GM12878 (cell line): ENCODE results near the gene RPS6KL1. TPM values are rescaled to one million over a fixed set of nuclear protein-coding genes. Genes with fewer than 3 reads are reported as not detected.

Experiments used
- ATAC-seq: fragments of 200-7000 bp; cut with Tn5 transposase; 3 replicates; pipeline ENCODE4 v1.9.1; 2020; ENCODE audit warnings: mild to moderate bottlenecking, moderate library complexity
- BruUV-seq: library from RNA; stranded (reverse); fragments of 400-500 nt; replicated peaks from 2 replicates; lab custom pipeline; 2021; lab: Mats Ljungman, UMichigan
- CTCF ChIA-PET: fragments of 300-600 bp; sonication (Branson Sonifier 250); formaldehyde crosslinking; extraction: SDS; loops from one replicate; lab custom pipeline; 2021; ENCODE audit warnings: inconsistent platforms; lab: Yijun Ruan, JAX
- POLR2A ChIA-PET: fragments of 350-600 bp; formaldehyde crosslinking; extraction: SDS; loops from one replicate; lab custom pipeline; 2021; ENCODE audit warnings: inconsistent platforms; lab: Charles Lee
- RAD21 ChIA-PET: fragments of 300-600 bp; sonication (Branson Sonifier 250); formaldehyde crosslinking; loops from one replicate; lab custom pipeline; 2023; ENCODE audit warnings: antibody characterized with exemption; ENCODE audit not compliant: unreplicated experiment; lab: Charles Lee
- SMC1A ChIA-PET: fragments of 300-600 bp; sonication (Branson Sonifier 250); formaldehyde crosslinking; loops from one replicate; lab custom pipeline; 2023; ENCODE audit not compliant: unreplicated experiment, uncharacterized antibody; lab: Charles Lee
- DNase-seq: peaks from one replicate; pipeline ENCODE4 v3.0.0-alpha.2; 2011; ENCODE audit warnings: low read depth, low spot score
- FAIRE-seq: peaks from 3 replicates; lab custom pipeline; 2011; peaks lifted over from hg19 to GRCh38; lab: Jason Lieb, UNC
- H2AFZ ChIP-seq: 2 replicates; pipeline ENCODE4 v1.6.0; 2011; ENCODE audit warnings: low read depth, low read length, control low read depth; ENCODE audit not compliant: control insufficient read depth
- H3K27ac ChIP-seq: 2 replicates; pipeline ENCODE4 v1.5.1; 2011; ENCODE audit warnings: control low read depth; ENCODE audit not compliant: control insufficient read depth, insufficient read depth
- H3K27me3 ChIP-seq, 2 experiments: replicated peaks in 1 of 2; 2 replicates each; pipeline versions ENCODE4 v1.6.0 to v1.6.1; 2011; ENCODE audit warnings: low read length in 1 of 2; ENCODE audit not compliant: control insufficient read depth in 2 of 2, insufficient read depth in 2 of 2
- H3K36me3 ChIP-seq, 2 experiments: 2 replicates each; pipeline ENCODE4 v1.5.1; 2011; ENCODE audit warnings: low read length in 1 of 2; ENCODE audit not compliant: control insufficient read depth in 2 of 2, insufficient read depth in 2 of 2
- H3K4me1 ChIP-seq: 2 replicates; pipeline ENCODE4 v1.6.1; 2011; ENCODE audit warnings: mild to moderate bottlenecking, low read length, moderate library complexity, mixed read lengths; ENCODE audit not compliant: control insufficient read depth, insufficient read depth
- H3K4me2 ChIP-seq: 2 replicates; pipeline ENCODE4 v1.6.0; 2011; ENCODE audit warnings: control low read depth; ENCODE audit not compliant: control insufficient read depth, insufficient read depth
- H3K4me3 ChIP-seq: fragments of 200-600 bp; sonication (generic); 2 replicates; pipeline ENCODE4 v1.5.1; 2016
- H3K79me2 ChIP-seq: 2 replicates; pipeline ENCODE4 v1.6.0; 2011; ENCODE audit warnings: low read length; ENCODE audit not compliant: control insufficient read depth, insufficient read depth
- H3K9ac ChIP-seq: 2 replicates; pipeline ENCODE4 v1.8.0; 2011; ENCODE audit warnings: low read length, control low read depth, mixed read lengths; ENCODE audit not compliant: control insufficient read depth, insufficient read depth
- H3K9me3 ChIP-seq: replicated peaks from 3 replicates; pipeline ENCODE4 v1.5.1; 2011; ENCODE audit warnings: mild to moderate bottlenecking, low read length; ENCODE audit not compliant: control insufficient read depth, insufficient read depth
- H4K20me1 ChIP-seq: 2 replicates; pipeline ENCODE4 v1.6.0; 2011; ENCODE audit not compliant: control insufficient read depth, insufficient read depth
- BACH1 ChIP-seq: fragments of 450-650 bp; IDR thresholded peaks from 2 replicates; pipeline ENCODE4 v1.6.1; 2017; ENCODE audit warnings: mild to moderate bottlenecking, borderline replicate concordance
- BCL11A ChIP-seq: IDR thresholded peaks from 2 replicates; pipeline ENCODE4 v1.6.1; 2011; ENCODE audit warnings: low read depth, low read length
- EP300 ChIP-seq, 2 experiments: fragments of 150-350 bp in 1 of 2; IDR thresholded peaks; 2 replicates each; pipeline ENCODE4 v1.6.1; 2011 to 2012; ENCODE audit warnings: low read depth in 2 of 2, low read length in 2 of 2, borderline replicate concordance in 1 of 2, improper control_type of control experiment in 1 of 2, inconsistent platforms in 1 of 2; ENCODE audit not compliant: control insufficient read depth in 1 of 2
- MTA2 ChIP-seq: fragments of 450-650 bp; IDR thresholded peaks from 2 replicates; pipeline ENCODE4 v1.6.1; 2016; ENCODE audit warnings: low read depth, mild to moderate bottlenecking, moderate library complexity
- NR2C2 ChIP-seq: IDR thresholded peaks from 2 replicates; pipeline ENCODE4 v1.6.1; 2011; ENCODE audit warnings: borderline replicate concordance, low read depth; ENCODE audit not compliant: control insufficient read depth, insufficient read length
- RB1 ChIP-seq: fragments of 450-650 bp; formaldehyde crosslinking; IDR thresholded peaks from 2 replicates; pipeline ENCODE4 v1.6.1; 2017; ENCODE audit warnings: mild to moderate bottlenecking, borderline replicate concordance
- SKIL ChIP-seq: fragments of 450-650 bp; IDR thresholded peaks from 2 replicates; pipeline ENCODE4 v1.6.1; 2017; ENCODE audit warnings: mild to moderate bottlenecking, low read depth, inconsistent platforms; ENCODE audit not compliant: poor library complexity, severe bottlenecking
- SP1 ChIP-seq: IDR thresholded peaks from one replicate; pipeline ENCODE4 v1.6.1; 2011; ENCODE audit warnings: low read depth, low read length
- SPI1 ChIP-seq: IDR thresholded peaks from 2 replicates; pipeline ENCODE4 v1.6.1; 2011; ENCODE audit warnings: low read depth, mild to moderate bottlenecking, low read length, moderate library complexity, borderline replicate concordance; ENCODE audit not compliant: insufficient read depth
- TAF1 ChIP-seq: IDR thresholded peaks from 2 replicates; pipeline ENCODE4 v1.6.1; 2011; ENCODE audit warnings: mild to moderate bottlenecking, low read depth, low read length, borderline replicate concordance
- ZNF217 ChIP-seq: fragments of 450-650 bp; IDR thresholded peaks from 2 replicates; pipeline ENCODE4 v1.6.1; 2017; ENCODE audit warnings: antibody characterized with exemption, mild to moderate bottlenecking
- WGBS: methylation state at CpG from one replicate; pipeline ENCODE4 v1.1.6; 2016; ENCODE audit warnings: low lambda C conversion rate; ENCODE audit not compliant: insufficient replicate concordance, insufficient coverage; ENCODE audit errors: missing lambda C conversion rate; 5-methylcytosine and 5-hydroxymethylcytosine counted together
- in situ Hi-C: fragments of 300-500 bp; cut with MboI; formaldehyde crosslinking; loops from 9 replicates; pipeline ENCODE4 v1.14.3; 2018; ENCODE audit warnings: mixed read lengths
- intact Hi-C: fragments of 100-400 bp; cut with micrococcal nuclease; formaldehyde crosslinking; loops from one replicate; pipeline ENCODE4 v1.14.2; 2022; ENCODE audit not compliant: unreplicated experiment
- polyA plus RNA-seq, 11 experiments: library from polyadenylated mRNA; depleted of rRNA in 4 of 11; unstranded in 6 of 11; stranded (reverse) in 5 of 11; fragments of >200 nt; fragmentation: Nextera tagmentation in 4 of 11; fragmentation: Illumina TruSeq in 1 of 11; extraction: Ambion mirVana in 4 of 11; extraction: Trizol in 1 of 11; gene quantifications; 1 replicate in 1 of 11; 2 replicates in 10 of 11; pipeline versions ENCODE4 v1.2.1 to v1.2.3, GENCODE V29; 2011 to 2016; ENCODE audit warnings: inconsistent platforms in 2 of 11, missing spikeins in 2 of 11, low read depth in 1 of 11
- total RNA-seq, 4 experiments: library from RNA; depleted of rRNA in 3 of 4; stranded (reverse); fragments of >200 nt in 3 of 4; fragmentation: Illumina TruSeq in 1 of 4; extraction: Trizol in 1 of 4; gene quantifications; 2 replicates each; pipeline versions ENCODE4 v1.2.1 to v1.2.3, GENCODE V29; 2013 to 2021
- TF ChIP-seq, protein P1 (sequence below): fragments of 450-650 bp; IDR thresholded peaks from 2 replicates; pipeline ENCODE4 v1.6.1; 2017; ENCODE audit warnings: antibody characterized with exemption, mild to moderate bottlenecking, moderate library complexity
- TF ChIP-seq, protein P2 (sequence below): fragments of 150-350 bp; IDR thresholded peaks from 2 replicates; pipeline ENCODE4 v1.6.1; 2014; ENCODE audit warnings: mild to moderate bottlenecking, low read depth, low read length

RPS6KL1 gene
- total and polyA plus RNA-seq, 10 of the 15 experiments (the other 5 are each of a cell fraction or from before 2014, with no cell fraction given) = 0.04 to 4.2 (median 2.0) TPM

GRCh38 chr14:74920281-74920680 is 2.8 kb downstream of the RPS6KL1 start:
- Histone ChIP-seq H3K4me1 (no peaks in the 10 kb centered on the region; the same call in 1 of the 2 replicates), H3K27ac (no peak overlapping the region), H3K9me3 (no peaks in the 10 kb centered on the region), H3K27me3 (no peaks in the 10 kb centered on the region), H4K20me1 (no peaks in the 10 kb centered on the region), H3K36me3 (no peaks in the 10 kb centered on the region), H3K4me3 (no peak overlapping the region), H2AFZ (no peak overlapping the region)
- in situ Hi-C loops = no loop called here
- 55% methylated on average over 4 of the region's 4 CpGs for WGBS
- no TSS peak for BruUV-seq
- SMC1A ChIA-PET = no interaction called here
- TF ChIP-seq, protein P1, sequence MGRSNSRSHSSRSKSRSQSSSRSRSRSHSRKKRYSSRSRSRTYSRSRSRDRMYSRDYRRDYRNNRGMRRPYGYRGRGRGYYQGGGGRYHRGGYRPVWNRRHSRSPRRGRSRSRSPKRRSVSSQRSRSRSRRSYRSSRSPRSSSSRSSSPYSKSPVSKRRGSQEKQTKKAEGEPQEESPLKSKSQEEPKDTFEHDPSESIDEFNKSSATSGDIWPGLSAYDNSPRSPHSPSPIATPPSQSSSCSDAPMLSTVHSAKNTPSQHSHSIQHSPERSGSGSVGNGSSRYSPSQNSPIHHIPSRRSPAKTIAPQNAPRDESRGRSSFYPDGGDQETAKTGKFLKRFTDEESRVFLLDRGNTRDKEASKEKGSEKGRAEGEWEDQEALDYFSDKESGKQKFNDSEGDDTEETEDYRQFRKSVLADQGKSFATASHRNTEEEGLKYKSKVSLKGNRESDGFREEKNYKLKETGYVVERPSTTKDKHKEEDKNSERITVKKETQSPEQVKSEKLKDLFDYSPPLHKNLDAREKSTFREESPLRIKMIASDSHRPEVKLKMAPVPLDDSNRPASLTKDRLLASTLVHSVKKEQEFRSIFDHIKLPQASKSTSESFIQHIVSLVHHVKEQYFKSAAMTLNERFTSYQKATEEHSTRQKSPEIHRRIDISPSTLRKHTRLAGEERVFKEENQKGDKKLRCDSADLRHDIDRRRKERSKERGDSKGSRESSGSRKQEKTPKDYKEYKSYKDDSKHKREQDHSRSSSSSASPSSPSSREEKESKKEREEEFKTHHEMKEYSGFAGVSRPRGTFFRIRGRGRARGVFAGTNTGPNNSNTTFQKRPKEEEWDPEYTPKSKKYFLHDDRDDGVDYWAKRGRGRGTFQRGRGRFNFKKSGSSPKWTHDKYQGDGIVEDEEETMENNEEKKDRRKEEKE = no peak
- no peak for TF ChIP-seq MTA2
- TF ChIP-seq BACH1 = no peak
- no peak for TF ChIP-seq RB1
- no peak for TF ChIP-seq BCL11A
- TF ChIP-seq SKIL = no peak
- no peak for TF ChIP-seq SPI1
- TF ChIP-seq NR2C2 = no peak
- TF ChIP-seq ZNF217 = no peak
- no peak for TF ChIP-seq SP1
- TF ChIP-seq, protein P2, sequence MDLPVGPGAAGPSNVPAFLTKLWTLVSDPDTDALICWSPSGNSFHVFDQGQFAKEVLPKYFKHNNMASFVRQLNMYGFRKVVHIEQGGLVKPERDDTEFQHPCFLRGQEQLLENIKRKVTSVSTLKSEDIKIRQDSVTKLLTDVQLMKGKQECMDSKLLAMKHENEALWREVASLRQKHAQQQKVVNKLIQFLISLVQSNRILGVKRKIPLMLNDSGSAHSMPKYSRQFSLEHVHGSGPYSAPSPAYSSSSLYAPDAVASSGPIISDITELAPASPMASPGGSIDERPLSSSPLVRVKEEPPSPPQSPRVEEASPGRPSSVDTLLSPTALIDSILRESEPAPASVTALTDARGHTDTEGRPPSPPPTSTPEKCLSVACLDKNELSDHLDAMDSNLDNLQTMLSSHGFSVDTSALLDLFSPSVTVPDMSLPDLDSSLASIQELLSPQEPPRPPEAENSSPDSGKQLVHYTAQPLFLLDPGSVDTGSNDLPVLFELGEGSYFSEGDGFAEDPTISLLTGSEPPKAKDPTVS = no peak
- TF ChIP-seq TAF1 = no peak
- no peak for TF ChIP-seq EP300 (IDR thresholded peaks at IDR 0.05; ENCODE audit: borderline replicate concordance in 1 of 2, control insufficient read depth in 1 of 2, low read depth in 2 of 2, low read length in 2 of 2)
- TF ChIP-seq, all 136 proteins: peak for 0
- ATAC-seq (no peak), DNase-seq (no peak), FAIRE-seq (no peak)
- Histone ChIP-seq H3K4me2 (no peak overlapping the region), H3K79me2 (no peaks in the 10 kb centered on the region), H3K9ac (no peak overlapping the region)
- ChIA-PET POLR2A (no interaction called here), RAD21 (no interaction called here), CTCF (interaction anchor here (0.9 to 1.9 kb wide), 3 partner anchors 14 to 168 kb away, joined by 3 to 8 read pairs (median 5); no protein-coding TSS in a partner anchor)
- intact Hi-C loops = no loop called here
